HG02642 (cell line): ENCODE measurements around the gene CPT1A.

ENCODE experiments used
- ATAC-seq: cut with Tn5 transposase; IDR thresholded peaks from one replicate; pipeline ENCODE4 v1.9.1; 2021; ENCODE audit warnings: mild to moderate bottlenecking; ENCODE audit not compliant: unreplicated experiment, poor library complexity

CPT1A gene

GRCh38 chr11:68722143-68722542 lies 119.6 kb downstream of the CPT1A start:
- ATAC-seq = no peak

- ATAC-seq = no peak
Measured at GRCh38 chr11:68721075-68721474, 120.6 kb downstream of the CPT1A start.

- no peak for ATAC-seq
Measured at GRCh38 chr11:68715456-68716122, 126.1 kb downstream of the CPT1A start.

- ATAC-seq = no peak
Measured at GRCh38 chr11:68714060-68714856, 127.5 kb downstream of the CPT1A start.

GRCh38 chr11:68711114-68711513 lies 130.6 kb downstream of the CPT1A start:
- no peak for ATAC-seq

GRCh38 chr11:68710409-68710808 lies 131.3 kb downstream of the CPT1A start:
- no peak for ATAC-seq

GRCh38 chr11:68709062-68709461 lies 132.7 kb downstream of the CPT1A start:
- no peak for ATAC-seq

- no peak for ATAC-seq
Measured at GRCh38 chr11:68707527-68707926, 134.2 kb downstream of the CPT1A start.

GRCh38 chr11:68704887-68705286 lies 136.8 kb downstream of the CPT1A start:
- no peak for ATAC-seq
